H1 (cell line): Measurements from ENCODE around the gene JPH3. TPM values are rescaled to one million over a fixed set of nuclear protein-coding genes. Genes with fewer than 3 reads are reported as not detected.

ENCODE experiments used
- CTCF ChIA-PET: fragments of 300-600 bp; sonication (Branson Sonifier 250); formaldehyde crosslinking; loops from one replicate; lab custom pipeline; 2021; ENCODE audit not compliant: partially characterized antibody; lab: Charles Lee
- POLR2A ChIA-PET: fragments of 300-600 bp; sonication (Branson Sonifier 250); formaldehyde crosslinking; loops from one replicate; lab custom pipeline; 2021; ENCODE audit warnings: inconsistent platforms; ENCODE audit not compliant: partially characterized antibody; lab: Charles Lee
- DNase-seq, 2 experiments: peaks; one replicate each; pipeline versions ENCODE4 v3.0.0 to v3.0.0-alpha.2; 2010 to 2022; ENCODE audit warnings: low spot score in 2 of 2, low read depth in 1 of 2, mixed read lengths in 1 of 2
- FAIRE-seq: peaks from 2 replicates; lab custom pipeline; 2011; peaks lifted over from hg19 to GRCh38; lab: Jason Lieb, UNC
- H2AFZ ChIP-seq: 2 replicates; pipeline ENCODE4 v1.8.1; 2012; ENCODE audit warnings: low read length, inconsistent platforms
- H2AK5ac ChIP-seq: 2 replicates; pipeline ENCODE4 v1.6.1; 2013; ENCODE audit warnings: low read depth, low read length
- H2BK120ac ChIP-seq: replicated peaks from 2 replicates; pipeline ENCODE3; 2013; ENCODE audit warnings: low read depth, low read length, inconsistent platforms
- H2BK12ac ChIP-seq: 2 replicates; pipeline ENCODE4 v1.6.1; 2013; ENCODE audit warnings: low read depth, low read length
- H2BK15ac ChIP-seq: 2 replicates; pipeline ENCODE4 v1.6.1; 2013; ENCODE audit warnings: low read length
- H2BK20ac ChIP-seq: 2 replicates; pipeline ENCODE4 v1.6.1; 2013; ENCODE audit warnings: low read length
- H2BK5ac ChIP-seq: 2 replicates; pipeline ENCODE4 v1.6.1; 2013; ENCODE audit warnings: low read depth, low read length
- H3K14ac ChIP-seq: 2 replicates; pipeline ENCODE4 v1.6.1; 2013; ENCODE audit warnings: inconsistent platforms; ENCODE audit not compliant: insufficient read length
- H3K18ac ChIP-seq: 2 replicates; pipeline ENCODE4 v1.6.1; 2013; ENCODE audit warnings: low read length; ENCODE audit errors: extremely low read depth
- H3K23ac ChIP-seq: 2 replicates; pipeline ENCODE4 v1.6.1; 2013; ENCODE audit warnings: inconsistent platforms; ENCODE audit not compliant: insufficient read length
- H3K23me2 ChIP-seq: 2 replicates; pipeline ENCODE4 v1.6.1; 2013; ENCODE audit warnings: low read depth, low read length
- H3K27ac ChIP-seq: 2 replicates; pipeline ENCODE4 v1.6.1; 2011; ENCODE audit warnings: low read depth, low read length, inconsistent platforms
- H3K27me3 ChIP-seq, 4 experiments: replicated peaks in 1 of 4; 1 replicate in 1 of 4; 2 replicates in 3 of 4; pipeline versions ENCODE4 v1.6.1 to v1.8.1; 2011 to 2013; ENCODE audit warnings: low read length in 3 of 4, mild to moderate bottlenecking in 3 of 4, inconsistent platforms in 2 of 4, mixed read lengths in 2 of 4, moderate library complexity in 1 of 4; ENCODE audit not compliant: control insufficient read depth in 3 of 4, insufficient read depth in 3 of 4; ENCODE audit errors: extremely low read depth in 1 of 4
- H3K36me3 ChIP-seq, 4 experiments: 2 replicates each; pipeline versions ENCODE4 v1.6.1 to v1.8.1; 2011 to 2013; ENCODE audit warnings: mild to moderate bottlenecking in 4 of 4, low read length in 3 of 4, moderate library complexity in 2 of 4, control low read depth in 1 of 4, inconsistent platforms in 1 of 4; ENCODE audit not compliant: insufficient read depth in 4 of 4, control insufficient read depth in 2 of 4
- H3K4ac ChIP-seq: replicated peaks from 2 replicates; pipeline ENCODE3; 2013; ENCODE audit warnings: low read length, low read depth, mixed read lengths, inconsistent platforms; ENCODE audit not compliant: insufficient read length
- H3K4me1 ChIP-seq, 4 experiments: replicated peaks in 1 of 4; 1 replicate in 1 of 4; 2 replicates in 3 of 4; pipeline versions ENCODE4 v1.6.1 to v1.8.1; 2011 to 2013; ENCODE audit warnings: low read length in 3 of 4, inconsistent platforms in 2 of 4, mixed read lengths in 1 of 4; ENCODE audit not compliant: insufficient read depth in 4 of 4, control insufficient read depth in 3 of 4
- H3K4me2 ChIP-seq, 2 experiments: 2 replicates each; pipeline versions ENCODE4 v1.6.1 to v1.8.1; 2011 to 2013; ENCODE audit warnings: low read depth in 2 of 2, low read length in 2 of 2, control low read depth in 1 of 2, inconsistent platforms in 1 of 2, mild to moderate bottlenecking in 1 of 2; ENCODE audit not compliant: insufficient read depth in 1 of 2
- H3K4me3 ChIP-seq, 4 experiments: fragments of 200-600, 300-600 bp in 1 of 4; sonication (generic), shearing (Covaris generic), sonication (Bioruptor Twin) in 1 of 4; 2 replicates each; pipeline versions ENCODE4 v1.5.1 to v1.8.1; 2011 to 2016; ENCODE audit warnings: low read length in 4 of 4, low read depth in 3 of 4, control low read depth in 2 of 4, inconsistent platforms in 2 of 4, mild to moderate bottlenecking in 2 of 4, mixed read lengths in 1 of 4, moderate library complexity in 1 of 4; ENCODE audit not compliant: insufficient read depth in 2 of 4; ENCODE audit errors: extremely low read depth in 1 of 4
- H3K56ac ChIP-seq: replicated peaks from 2 replicates; pipeline ENCODE3; 2013; ENCODE audit warnings: low read depth, mild to moderate bottlenecking, mixed read lengths, low read length, inconsistent platforms; ENCODE audit not compliant: insufficient read length
- H3K79me1 ChIP-seq: 2 replicates; pipeline ENCODE4 v1.6.1; 2013; ENCODE audit warnings: low read depth, low read length, control low read depth
- H3K79me2 ChIP-seq, 2 experiments: 2 replicates each; pipeline versions ENCODE4 v1.6.1 to v1.8.1; 2012 to 2013; ENCODE audit warnings: low read length in 2 of 2, mild to moderate bottlenecking in 2 of 2, inconsistent platforms in 1 of 2; ENCODE audit not compliant: insufficient read depth in 2 of 2, control insufficient read depth in 1 of 2
- H3K9ac ChIP-seq, 4 experiments: replicated peaks in 1 of 4; 1 replicate in 1 of 4; 2 replicates in 3 of 4; pipeline versions ENCODE4 v1.6.1 to v1.8.1; 2011 to 2013; ENCODE audit warnings: low read depth in 3 of 4, low read length in 3 of 4, control low read depth in 2 of 4, mild to moderate bottlenecking in 2 of 4, moderate library complexity in 2 of 4, inconsistent platforms in 1 of 4; ENCODE audit errors: extremely low read depth in 1 of 4
- H3K9me3 ChIP-seq, 2 experiments: 2 replicates each; pipeline versions ENCODE4 v1.6.1 to v1.8.1; 2012 to 2013; ENCODE audit warnings: mild to moderate bottlenecking in 2 of 2, moderate library complexity in 2 of 2, control low read depth in 1 of 2, inconsistent platforms in 1 of 2, low read depth in 1 of 2, low read length in 1 of 2, mixed read lengths in 1 of 2; ENCODE audit not compliant: insufficient read depth in 2 of 2
- H4K20me1 ChIP-seq, 2 experiments: replicated peaks in 1 of 2; 2 replicates each; pipeline versions ENCODE3 to v1.8.1; 2011 to 2013; ENCODE audit warnings: inconsistent platforms in 2 of 2, low read length in 2 of 2, mild to moderate bottlenecking in 1 of 2; ENCODE audit not compliant: insufficient read depth in 2 of 2, control insufficient read depth in 1 of 2
- H4K5ac ChIP-seq: 2 replicates; pipeline ENCODE4 v1.6.1; 2013; ENCODE audit warnings: low read length, low read depth, mixed read lengths, inconsistent platforms; ENCODE audit not compliant: insufficient read length
- H4K8ac ChIP-seq: 2 replicates; pipeline ENCODE4 v1.8.0; 2013; ENCODE audit warnings: mild to moderate bottlenecking, moderate library complexity, low read length, inconsistent platforms; ENCODE audit not compliant: insufficient read depth; ENCODE audit errors: extremely low read depth
- H4K91ac ChIP-seq: replicated peaks from 2 replicates; pipeline ENCODE3; 2013; ENCODE audit warnings: low read length, mixed read lengths, inconsistent platforms; ENCODE audit not compliant: insufficient read length
- BRCA1 ChIP-seq: IDR thresholded peaks from 2 replicates; pipeline ENCODE4 v1.6.1; 2012; ENCODE audit warnings: low read depth, low read length, improper control_type of control experiment
- CREB1 ChIP-seq: IDR thresholded peaks from 2 replicates; pipeline ENCODE4 v1.6.1; 2012; ENCODE audit warnings: inconsistent platforms
- E2F6 ChIP-seq: IDR thresholded peaks from 2 replicates; pipeline ENCODE4 v1.6.1; 2012; ENCODE audit warnings: inconsistent platforms
- EGR1 ChIP-seq: IDR thresholded peaks from 2 replicates; pipeline ENCODE4 v1.6.1; 2011; ENCODE audit warnings: low read depth, low read length, borderline replicate concordance
- GTF2F1 ChIP-seq: IDR thresholded peaks from 2 replicates; pipeline ENCODE4 v1.6.1; 2012; ENCODE audit warnings: low read depth, low read length, improper control_type of control experiment, borderline replicate concordance
- KDM5A ChIP-seq: fragments of 200-600 bp; IDR thresholded peaks from 2 replicates; pipeline ENCODE4 v1.7.1; 2012; ENCODE audit warnings: mild to moderate bottlenecking, low read length, inconsistent platforms, mixed read lengths
- NANOG ChIP-seq: IDR thresholded peaks from 2 replicates; pipeline ENCODE4 v1.6.1; 2011; ENCODE audit warnings: low read length, low read depth, mild to moderate bottlenecking, inconsistent platforms; ENCODE audit not compliant: insufficient read depth, poor library complexity, severe bottlenecking
- PHF8 ChIP-seq: fragments of 200-600 bp; sonication (generic); conservative IDR thresholded peaks from 2 replicates; pipeline ENCODE4 v1.7.1; 2012; ENCODE audit warnings: low read depth, mild to moderate bottlenecking, inconsistent platforms, low read length, moderate library complexity
- SIN3A ChIP-seq, 2 experiments: IDR thresholded peaks in 1 of 2; conservative IDR thresholded peaks in 1 of 2; 2 replicates each; pipeline ENCODE4 v1.6.1; 2011 to 2012; ENCODE audit warnings: low read length in 2 of 2, improper control_type of control experiment in 1 of 2, low read depth in 1 of 2, mild to moderate bottlenecking in 1 of 2
- SIX5 ChIP-seq: IDR thresholded peaks from 2 replicates; pipeline ENCODE4 v1.6.1; 2011; ENCODE audit warnings: mild to moderate bottlenecking, low read depth, low read length
- SP1 ChIP-seq: IDR thresholded peaks from 2 replicates; pipeline ENCODE4 v1.6.1; 2011; ENCODE audit warnings: low read depth, low read length
- YY1 ChIP-seq: IDR thresholded peaks from 2 replicates; pipeline ENCODE4 v1.6.1; 2011; ENCODE audit warnings: low read depth, mild to moderate bottlenecking, low read length
- WGBS, 2 experiments: shearing (Covaris generic) in 1 of 2; methylation state at CpG; one replicate each; pipeline versions ENCODE4 v1.1.6 to v1.1.7; 2013 to 2015; ENCODE audit warnings: low lambda C conversion rate in 2 of 2, mixed read lengths in 2 of 2, inconsistent platforms in 1 of 2, low coverage in 1 of 2, missing lambda C conversion rate in 1 of 2; ENCODE audit not compliant: insufficient replicate concordance in 2 of 2, insufficient coverage in 1 of 2, insufficient read length in 1 of 2; ENCODE audit errors: extremely low coverage in 1 of 2, missing lambda C conversion rate in 1 of 2; 5-methylcytosine and 5-hydroxymethylcytosine counted together
- polyA plus RNA-seq, 7 experiments: library from polyadenylated mRNA; depleted of rRNA in 3 of 7; stranded (reverse) in 5 of 7; unstranded in 2 of 7; fragments of >200 nt in 5 of 7; fragments of 200-250 nt in 2 of 7; gene quantifications; 1 replicate in 5 of 7; 2 replicates in 1 of 7; 4 replicates in 1 of 7; pipeline versions ENCODE4 v1.2.1 to v1.2.3, GENCODE V29; 2011 to 2013; ENCODE audit warnings: missing spikeins in 2 of 7, mixed read lengths in 2 of 7
- total RNA-seq: library from RNA; stranded (reverse); fragmentation: NEBNext Ultra II Directional; extraction: Animal tissue kit (Norgen Biotek cat#: 25700); gene quantifications from 2 replicates; pipeline ENCODE4 v1.2.1, GENCODE V29; 2021

JPH3 gene
- total and polyA plus RNA-seq, 2 of the 8 experiments (the other 6 are each of a cell fraction or from before 2014, with no cell fraction given) = 10.3 to 28.3 TPM

- ChIA-PET POLR2A (no interaction called here), CTCF (interaction anchor here (3.7 to 4.5 kb wide), 2 partner anchors 9 to 56 kb away, joined by 18 to 41 read pairs; no protein-coding TSS in a partner anchor)
- Histone ChIP-seq H3K14ac (no peak overlapping the region), H3K79me1 (peaks cover 10% of the 10 kb centered on the region), H3K9me3 (peaks cover 0 to 3% of the 10 kb centered on the region in 2 experiments; a peak in 1 of 4 replicates), H3K79me2 (no peaks in the 10 kb centered on the region; a peak in 1 of 4 replicates), H3K27me3 (no peaks in the 10 kb centered on the region), H3K4me1 (0 out of 7 replicates have a peak, but pooled peaks cover 0 to 2% (median 0%) of the 10 kb centered on the region in 4 experiments), H3K18ac (no peak overlapping the region), H3K4me3 (no peak overlapping the region), H2BK12ac (no peak overlapping the region), H3K9ac (no peak overlapping the region), H3K27ac (no peak overlapping the region), H4K5ac (no peak overlapping the region), H3K4ac (no peak overlapping the region), H3K4me2 (no peak overlapping the region), H3K56ac (no peak overlapping the region), H3K36me3 (peaks cover 0 to 9% (median 3%) of the 10 kb centered on the region in 4 experiments; a peak in 3 of 8 replicates), H4K91ac (no peak overlapping the region), H3K23me2 (no peaks in the 10 kb centered on the region), H3K23ac (no peak overlapping the region), H2BK120ac (no peak overlapping the region), H2AK5ac (no peak overlapping the region), H2AFZ (no peak overlapping the region), H2BK20ac (no peak overlapping the region), H2BK5ac (no peak overlapping the region), H2BK15ac (no peak overlapping the region), H4K8ac (0 out of 2 replicates have a peak overlapping the region, but pooled peaks have one; percentile 20), H4K20me1 (peaks cover 0 to 8% of the 10 kb centered on the region in 2 experiments)
- DNase-seq = no peak
- no peak for TF ChIP-seq KDM5A
- TF ChIP-seq CREB1 = no peak
- TF ChIP-seq EGR1 = no peak
- TF ChIP-seq PHF8 = no peak
- no peak for TF ChIP-seq SIX5
- TF ChIP-seq YY1 = no peak
- TF ChIP-seq SP1 = no peak
- TF ChIP-seq GTF2F1 = no peak
- TF ChIP-seq BRCA1 = no peak
- no peak for TF ChIP-seq SIN3A (conservative IDR thresholded peaks at IDR 0.05 in 1 of 2, IDR thresholded peaks at IDR 0.05 in 1 of 2; ENCODE audit: low read depth in 1 of 2, low read length in 2 of 2)
- TF ChIP-seq E2F6 = no peak
- TF ChIP-seq NANOG = no peak
- 96% methylated on average over 34 of the region's 44 CpGs; no CpG with 5 or more reads in 1 of the 2 experiments for WGBS, 2 experiments
- FAIRE-seq = no peak
Observed at GRCh38 chr16:87644596-87644995, 42.3 kb downstream of the JPH3 start.
